Fibroblast of upper back skin (primary cell): ENCODE data around the gene KRTAP13-4.

ENCODE experiments used
- DNase-seq: peaks from one replicate; pipeline ENCODE4 v3.0.0-alpha.2; 2013

KRTAP13-4 gene

GRCh38 chr21:30430170-30430655 lies at the start of gene KRTAP13-4:
Gene KRTAP13-4, plus strand, starts transcription at chr21:30430220. Its CDS starts 56 bp downstream, at chr21:30430276.
- no peak for DNase-seq

- DNase-seq: no peak
These were observed 47.8 kb upstream of the KRTAP13-4 start for GRCh38 chr21:30382201-30382600.

GRCh38 chr21:30391492-30392025 lies 38.5 kb upstream of the KRTAP13-4 start:
- DNase-seq: no peak

- no peak for DNase-seq
These were observed 34.3 kb upstream of the KRTAP13-4 start, which contains the start of gene KRTAP13-1 for GRCh38 chr21:30395731-30396130. Gene KRTAP13-1, plus strand, starts transcription at chr21:30396031. Its CDS starts 56 bp downstream, at chr21:30396087.

GRCh38 chr21:30408782-30409494 lies 21.1 kb upstream of the KRTAP13-4 start:
- peak; percentile 48 for DNase-seq

- no peak for DNase-seq
These were observed 14.0 kb upstream of the KRTAP13-4 start for GRCh38 chr21:30415993-30416392.

- DNase-seq: no peak
These were observed 4.2 kb upstream of the KRTAP13-4 start, which contains the start of gene KRTAP13-3 for GRCh38 chr21:30425826-30426225. Gene KRTAP13-3, minus strand, starts transcription at chr21:30425926. Its CDS starts 14 bp downstream, at chr21:30425912.

GRCh38 chr21:30426731-30427130 lies 3.3 kb upstream of the KRTAP13-4 start:
- DNase-seq: no peak

- peak; percentile 20 for DNase-seq
These were observed 4.1 kb downstream of the KRTAP13-4 start for GRCh38 chr21:30434033-30434631.

GRCh38 chr21:30437010-30437565 lies 7.1 kb downstream of the KRTAP13-4 start:
- DNase-seq: no peak

GRCh38 chr21:30439975-30440374 lies 10.0 kb downstream of the KRTAP13-4 start, which contains the start of gene KRTAP15-1:
Gene KRTAP15-1, plus strand, starts transcription at chr21:30440275. Its CDS starts 53 bp downstream, at chr21:30440328.
- no peak for DNase-seq

GRCh38 chr21:30443226-30443625 lies 13.2 kb downstream of the KRTAP13-4 start:
- DNase-seq: no peak

- no peak for DNase-seq
These were observed 14.2 kb downstream of the KRTAP13-4 start for GRCh38 chr21:30444204-30444603.

- no peak for DNase-seq
These were observed 17.0 kb downstream of the KRTAP13-4 start for GRCh38 chr21:30447056-30447455.

- DNase-seq: no peak
These were observed 18.5 kb downstream of the KRTAP13-4 start for GRCh38 chr21:30448514-30448913.

GRCh38 chr21:30463713-30464112 lies 33.7 kb downstream of the KRTAP13-4 start:
- no peak for DNase-seq

- no peak for DNase-seq
These were observed 39.1 kb downstream of the KRTAP13-4 start for GRCh38 chr21:30468900-30469714.

GRCh38 chr21:30478004-30478403 lies 48.0 kb downstream of the KRTAP13-4 start:
- no peak for DNase-seq

- DNase-seq: no peak
These were observed 49.2 kb downstream of the KRTAP13-4 start for GRCh38 chr21:30479259-30479658.

GRCh38 chr21:30480145-30480544 lies 50.1 kb downstream of the KRTAP13-4 start, which contains the start of gene KRTAP19-1:
Gene KRTAP19-1, minus strand, starts transcription at chr21:30480367. Its CDS starts 50 bp downstream, at chr21:30480317.
- DNase-seq: no peak
